Stomach (tissue), 9 donors: Measurements from ENCODE around the gene EPB41L2. TPM values are rescaled to one million over a fixed set of nuclear protein-coding genes. Genes with fewer than 3 reads are reported as not detected.
A peak's percentile ranks its signal among the peaks of the same experiment; 100 is the strongest.

Experiments
- DNase-seq, 2 donors: peaks; one replicate each; pipeline versions ENCODE4 v3.0.0 to v3.0.0-alpha.2; 2013 to 2019
- H3K27ac ChIP-seq, 5 donors: fragments of 200-600 bp in 4 of 5; sonication (generic) in 4 of 5; one replicate each; pipeline ENCODE4 v1.5.1; 2013 to 2019; ENCODE audit warnings: mild to moderate bottlenecking in 1 of 5, moderate library complexity in 1 of 5
- H3K27me3 ChIP-seq, 3 donors: fragments of 200-600 bp; sonication (generic); one replicate each; pipeline ENCODE4 v1.5.1; 2017 to 2019; ENCODE audit warnings: mixed run types in 1 of 3
- H3K36me3 ChIP-seq, 4 donors: fragments of 200-600 bp; sonication (generic); 1 replicate in 3 of 4; 2 replicates in 1 of 4; pipeline ENCODE4 v1.5.1; 2016 to 2019
- H3K4me1 ChIP-seq, 4 donors: fragments of 200-600 bp; sonication (generic); one replicate each; pipeline ENCODE4 v1.5.1; 2016 to 2019
- H3K4me3 ChIP-seq, 4 donors: fragments of 200-600 bp; sonication (generic) in 3 of 4; one replicate each; pipeline ENCODE4 v1.5.1; 2016 to 2019; ENCODE audit warnings: mild to moderate bottlenecking in 1 of 4
- H3K9me3 ChIP-seq, 4 donors: fragments of 200-600 bp; sonication (generic); one replicate each; pipeline ENCODE4 v1.5.1; 2016 to 2019
- EP300 ChIP-seq: sonication (generic); formaldehyde crosslinking; IDR thresholded peaks from one replicate; pipeline ENCODE4 v1.6.1; 2017; ENCODE audit warnings: antibody characterized with exemption
- POLR2A ChIP-seq, 4 donors: fragments of 450-650 bp; IDR thresholded peaks; one replicate each; pipeline ENCODE4 v1.6.1; 2016; ENCODE audit warnings: antibody characterized with exemption in 4 of 4, control low read depth in 2 of 4, mild to moderate bottlenecking in 1 of 4, moderate library complexity in 1 of 4
- POLR2AphosphoS5 ChIP-seq, 3 donors: sonication (generic); formaldehyde crosslinking; IDR thresholded peaks; one replicate each; pipeline ENCODE4 v1.6.1; 2016; ENCODE audit warnings: antibody characterized with exemption in 3 of 3
- whole genome bisulfite sequencing, 5 donors: extraction: QIAGEN DNeasy Blood & Tissue Kit in 3 of 5; methylation state at CpG; one replicate each; pipeline versions ENCODE4 v1.1.5 to v1.1.7; 2013 to 2018; 5-methylcytosine and 5-hydroxymethylcytosine counted together
- intact Hi-C: fragments of 100-400 bp; cut with DNase I; formaldehyde crosslinking; loops from one replicate; pipeline ENCODE4 v1.15.1; 2023; ENCODE audit warnings: low total_unique reads
- polyA plus RNA-seq, 3 donors: library from polyadenylated mRNA; stranded (reverse); fragments of 200-250 nt; gene quantifications; one replicate each; pipeline ENCODE4 v1.2.3, GENCODE V29; 2013
- total RNA-seq, 5 donors: library from RNA; depleted of rRNA; stranded (reverse); fragments of >200 nt; gene quantifications; one replicate each; pipeline versions ENCODE4 v1.1.0 to v1.2.3, GENCODE V29; 2014 to 2016
- TF ChIP-seq, protein P1 (sequence below), 7 experiments: fragments of 450-650 bp in 4 of 7; fragments of 200-600 bp in 3 of 7; sonication (generic) in 3 of 7; IDR thresholded peaks; one replicate each; pipeline ENCODE4 v1.5.1; 2016 to 2019; ENCODE audit warnings: antibody characterized with exemption in 7 of 7, control low read depth in 2 of 7, mild to moderate bottlenecking in 1 of 7
- donor health status: healthy with polysubstance abuse.
- donor health status: Bipolar disorder and iron deficiency.
- donor health status: healthy.

Gene EPB41L2
- total and polyA plus RNA-seq, 8 donors, result 12.5 to 238 (median 30.2) TPM

DNA sequence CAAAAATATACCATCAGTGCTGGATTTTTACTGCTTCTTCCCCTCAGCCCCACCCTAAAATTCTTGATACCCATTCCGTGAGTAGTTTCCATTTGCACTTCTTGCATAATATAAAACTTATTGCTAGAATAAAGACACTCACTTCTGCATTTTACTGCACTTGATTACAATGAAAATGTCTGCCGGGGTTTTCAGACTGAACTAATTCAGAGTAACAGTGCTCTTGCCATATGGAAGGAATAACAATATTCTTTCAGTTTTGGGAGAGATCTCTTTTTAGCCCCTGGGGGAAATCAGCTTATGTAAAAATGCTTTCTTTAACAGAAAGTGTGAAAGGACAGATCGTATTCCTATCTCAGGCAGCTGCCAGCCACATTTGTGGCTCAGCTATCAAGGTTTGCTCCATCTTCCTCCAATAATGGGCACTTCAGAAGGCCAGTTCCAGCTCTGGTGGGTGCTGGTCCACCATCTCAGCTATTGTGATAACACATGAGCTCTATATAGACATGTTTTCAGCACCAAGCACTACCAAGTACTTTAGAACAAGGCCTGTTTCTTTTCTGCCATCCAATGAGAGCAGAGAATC lies 226.9 kb downstream of the EPB41L2 start:
- no peaks in the 10 kb centered on the region for H3K36me3 ChIP-seq
- DNase-seq, result no peak
- H3K4me1 ChIP-seq, result peaks cover 0 to 5% (median 2%) of the 10 kb centered on the region in 4 donors
- TF ChIP-seq, protein P1, sequence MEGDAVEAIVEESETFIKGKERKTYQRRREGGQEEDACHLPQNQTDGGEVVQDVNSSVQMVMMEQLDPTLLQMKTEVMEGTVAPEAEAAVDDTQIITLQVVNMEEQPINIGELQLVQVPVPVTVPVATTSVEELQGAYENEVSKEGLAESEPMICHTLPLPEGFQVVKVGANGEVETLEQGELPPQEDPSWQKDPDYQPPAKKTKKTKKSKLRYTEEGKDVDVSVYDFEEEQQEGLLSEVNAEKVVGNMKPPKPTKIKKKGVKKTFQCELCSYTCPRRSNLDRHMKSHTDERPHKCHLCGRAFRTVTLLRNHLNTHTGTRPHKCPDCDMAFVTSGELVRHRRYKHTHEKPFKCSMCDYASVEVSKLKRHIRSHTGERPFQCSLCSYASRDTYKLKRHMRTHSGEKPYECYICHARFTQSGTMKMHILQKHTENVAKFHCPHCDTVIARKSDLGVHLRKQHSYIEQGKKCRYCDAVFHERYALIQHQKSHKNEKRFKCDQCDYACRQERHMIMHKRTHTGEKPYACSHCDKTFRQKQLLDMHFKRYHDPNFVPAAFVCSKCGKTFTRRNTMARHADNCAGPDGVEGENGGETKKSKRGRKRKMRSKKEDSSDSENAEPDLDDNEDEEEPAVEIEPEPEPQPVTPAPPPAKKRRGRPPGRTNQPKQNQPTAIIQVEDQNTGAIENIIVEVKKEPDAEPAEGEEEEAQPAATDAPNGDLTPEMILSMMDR (IDR thresholded peaks at IDR 0.05), result no peak
- TF ChIP-seq POLR2A (IDR thresholded peaks at IDR 0.05), result no peak
- TF ChIP-seq POLR2AphosphoS5 (IDR thresholded peaks at IDR 0.05), result no peak
- no peak for TF ChIP-seq EP300
- H3K27ac ChIP-seq, result no peak overlapping the region
- no peaks in the 10 kb centered on the region for H3K27me3 ChIP-seq
- intact Hi-C loops, result no loop called here
- no peaks in the 10 kb centered on the region for H3K9me3 ChIP-seq
- 67 to 94% (median 87%) methylated on average over 3 of the region's 3 CpGs for WGBS, 5 donors
- no peak overlapping the region for H3K4me3 ChIP-seq

DNA sequence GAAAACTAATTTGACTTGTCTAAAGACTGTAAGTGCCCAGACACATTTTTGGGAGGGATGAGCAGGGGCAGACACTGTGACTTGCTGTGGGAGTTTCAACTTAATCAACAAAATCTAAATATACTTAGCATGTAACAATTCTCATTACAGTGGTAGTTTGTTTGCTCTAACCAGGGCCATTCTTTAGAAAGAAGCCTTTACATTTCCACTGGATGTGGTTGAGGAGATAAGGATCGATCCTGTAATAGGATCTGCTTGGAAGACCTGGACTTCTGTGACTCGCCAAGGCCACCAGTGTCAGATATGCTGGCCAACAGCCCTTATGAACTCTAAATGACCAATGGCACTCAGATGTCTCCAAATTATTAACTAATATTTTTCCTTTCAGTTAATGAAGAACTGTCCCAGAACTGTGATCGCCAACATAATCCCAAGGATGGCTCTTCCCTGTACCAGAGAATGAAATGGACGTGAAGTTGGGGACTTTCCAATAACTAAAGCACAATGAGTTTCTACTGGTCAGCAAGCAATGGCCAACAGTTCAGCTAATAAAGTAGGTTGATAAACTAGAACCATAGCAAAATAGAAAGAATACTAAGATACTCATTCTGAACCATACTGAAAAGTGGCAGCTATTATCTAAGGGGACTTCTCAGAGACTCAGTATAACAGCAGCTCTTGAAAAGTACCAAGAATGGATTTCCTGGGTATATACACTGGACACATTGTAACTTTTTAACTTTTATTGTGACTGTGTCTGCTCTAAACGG lies 228.4 kb downstream of the EPB41L2 start:
- Histone ChIP-seq H3K9me3 (no peaks in the 10 kb centered on the region), H3K4me3 (no peak overlapping the region), H3K36me3 (no peaks in the 10 kb centered on the region), H3K4me1 (peaks cover 0 to 5% (median 2%) of the 10 kb centered on the region in 4 donors), H3K27ac (no peak overlapping the region), H3K27me3 (no peaks in the 10 kb centered on the region)
- DNase-seq, result no peak
- 81 to 96% (median 83%) methylated on average over 5 of the region's 5 CpGs for WGBS, 5 donors
- TF ChIP-seq, protein P1 (IDR thresholded peaks at IDR 0.05), result no peak
- TF ChIP-seq POLR2A (IDR thresholded peaks at IDR 0.05) (no peak), POLR2AphosphoS5 (IDR thresholded peaks at IDR 0.05) (no peak)
- intact Hi-C loops, result no loop called here

DNA sequence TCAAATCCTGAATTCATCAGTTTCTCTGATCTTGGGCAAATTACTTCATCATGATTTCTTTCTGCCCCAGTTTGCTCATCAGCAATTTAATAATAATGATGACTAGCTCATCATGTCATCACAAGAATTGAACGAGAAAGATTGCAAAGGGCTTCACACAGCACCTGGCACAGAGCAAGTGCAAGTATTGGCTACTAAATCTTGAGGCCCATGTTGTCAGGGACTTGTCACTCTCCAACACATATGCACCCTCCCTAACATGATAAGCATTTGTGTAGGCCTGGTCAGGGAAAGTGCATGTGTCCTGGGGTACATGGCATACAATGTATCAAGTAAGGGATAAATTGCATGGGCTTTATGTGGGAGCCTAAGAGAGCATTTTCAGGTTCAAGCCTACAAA lies 229.5 kb downstream of the EPB41L2 start:
- no peaks in the 10 kb centered on the region for H3K4me1 ChIP-seq
- DNase-seq, result no peak
- WGBS, 5 donors, result 38 to 95% (median 80%) methylated on average over 1 of the region's 1 CpG
- intact Hi-C loops, result no loop called here
- H3K36me3 ChIP-seq, result no peaks in the 10 kb centered on the region
- H3K27me3 ChIP-seq, result no peaks in the 10 kb centered on the region
- H3K4me3 ChIP-seq, result no peak overlapping the region
- no peak overlapping the region for H3K27ac ChIP-seq
- TF ChIP-seq POLR2A (IDR thresholded peaks at IDR 0.05) (no peak), EP300 (no peak), POLR2AphosphoS5 (IDR thresholded peaks at IDR 0.05) (no peak)
- TF ChIP-seq, protein P1 (IDR thresholded peaks at IDR 0.05), result no peak
- no peaks in the 10 kb centered on the region for H3K9me3 ChIP-seq

DNA sequence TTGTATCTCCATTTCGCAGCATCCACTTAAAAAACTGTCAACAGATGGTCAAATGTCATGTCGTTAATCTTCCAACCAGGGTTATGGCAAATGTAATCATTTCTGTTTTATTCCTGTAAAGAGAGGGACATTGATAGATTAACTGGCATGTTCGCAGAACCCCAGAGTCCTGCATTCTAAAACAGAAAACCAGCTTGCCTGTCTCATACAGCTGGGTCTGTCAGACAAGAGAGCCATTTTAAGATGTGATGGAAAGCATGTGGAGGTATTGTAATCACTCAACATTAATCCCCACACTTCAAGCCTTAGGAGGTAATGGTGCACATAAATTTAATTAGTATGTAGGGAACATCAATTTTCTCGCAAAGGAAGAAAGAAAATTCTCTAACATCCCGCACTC lies 231.4 kb downstream of the EPB41L2 start:
- 83 to 93% (median 88%) methylated on average over 5 of the region's 5 CpGs for WGBS, 5 donors
- H3K4me1 ChIP-seq, result peaks cover 0 to 9% (median 0%) of the 10 kb centered on the region in 4 donors
- DNase-seq, result peak in 1 of 2 donors; percentile 26
- TF ChIP-seq POLR2AphosphoS5 (IDR thresholded peaks at IDR 0.05), result no peak
- TF ChIP-seq EP300, result no peak
- no peak for TF ChIP-seq POLR2A (IDR thresholded peaks at IDR 0.05)
- TF ChIP-seq, protein P1 (IDR thresholded peaks at IDR 0.05), result no peak
- H3K36me3 ChIP-seq, result no peaks in the 10 kb centered on the region
- no peak overlapping the region for H3K27ac ChIP-seq
- intact Hi-C loops, result no loop called here
- H3K27me3 ChIP-seq, result no peaks in the 10 kb centered on the region
- no peak overlapping the region for H3K4me3 ChIP-seq
- H3K9me3 ChIP-seq, result no peaks in the 10 kb centered on the region
